Endometrial microvascular endothelial cells (primary cell): ENCODE measurements around the gene AVEN. TPM values are rescaled to one million over a fixed set of nuclear protein-coding genes. Genes with fewer than 3 reads are reported as not detected.
"Not testable (repeated sequence)": the region's sequence is repeated elsewhere in the genome, so short reads cannot be mapped to it uniquely, and the experiment has no call there.

Source experiments
- in situ Hi-C: cut with HindIII; loops from 2 replicates; pipeline ENCODE4 v1.10.0; 2017; ENCODE audit warnings: low sequenced_read_pairs, low pct_unique_long_range_greater_than_20kb; ENCODE audit errors: inconsistent ontology term
- total RNA-seq: library from RNA; depleted of rRNA; stranded (reverse); fragments of >200 nt; gene quantifications from one replicate; pipeline ENCODE4 v1.2.3, GENCODE V29; 2015; ENCODE audit errors: inconsistent ontology term

AVEN gene
- 44.1 TPM for total RNA-seq

GRCh38 chr15:34038871-34039789 lies at the start of gene AVEN:
AVEN (minus strand) TSS chr15:34039204; CDS start chr15:34039046, 158 bp downstream.
- in situ Hi-C loops = no loop called here

- in situ Hi-C loops = no loop called here
These were observed 46.7 kb upstream of the AVEN start for GRCh38 chr15:34085746-34086145.

- in situ Hi-C loops = no loop called here
These were observed 45.1 kb upstream of the AVEN start for GRCh38 chr15:34084086-34084485.

GRCh38 chr15:34079904-34080303 lies 40.9 kb upstream of the AVEN start:
- in situ Hi-C loops = no loop called here

- in situ Hi-C loops = no loop called here
These were observed 39.9 kb upstream of the AVEN start for GRCh38 chr15:34078900-34079299.

- in situ Hi-C loops = no loop called here
These were observed 37.8 kb upstream of the AVEN start for GRCh38 chr15:34076785-34077184.

- in situ Hi-C loops = no loop called here
These were observed 31.0 kb upstream of the AVEN start for GRCh38 chr15:34070003-34070402.

GRCh38 chr15:34065941-34066340 lies 26.9 kb upstream of the AVEN start:
- in situ Hi-C loops = no loop called here

GRCh38 chr15:34065261-34065660 lies 26.3 kb upstream of the AVEN start:
- in situ Hi-C loops = no loop called here

GRCh38 chr15:34064438-34064837 lies 25.4 kb upstream of the AVEN start:
- in situ Hi-C loops = no loop called here

- in situ Hi-C loops = no loop called here
These were observed 20.9 kb upstream of the AVEN start for GRCh38 chr15:34059946-34060345.

- in situ Hi-C loops = no loop called here
These were observed 20.5 kb upstream of the AVEN start for GRCh38 chr15:34059476-34059875.

GRCh38 chr15:34056911-34057310 lies 17.9 kb upstream of the AVEN start:
- in situ Hi-C loops = no loop called here

- in situ Hi-C loops = no loop called here
These were observed 17.0 kb upstream of the AVEN start for GRCh38 chr15:34055868-34056595.

- in situ Hi-C loops = no loop called here
These were observed 15.2 kb upstream of the AVEN start for GRCh38 chr15:34054081-34054707.

GRCh38 chr15:34050385-34050784 lies 11.4 kb upstream of the AVEN start:
- in situ Hi-C loops = not testable (repeated sequence)

GRCh38 chr15:34049112-34049511 lies 10.1 kb upstream of the AVEN start:
- in situ Hi-C loops = no loop called here

- in situ Hi-C loops = no loop called here
These were observed 9.1 kb upstream of the AVEN start for GRCh38 chr15:34047893-34048775.
